ENCODE results near the gene HEXB. TPM values are rescaled to one million over a fixed set of nuclear protein-coding genes. Genes with fewer than 3 reads are reported as not detected.

The HEXB gene
- total and polyA plus RNA-seq, 9 of the 15 experiments (the other 6 are each of a cell fraction or from before 2014, with no cell fraction given) = 22.9 to 158 (median 108) TPM

GRCh38 chr5:74684900-74685851, at the start of gene HEXB (continued):
- TF ChIP-seq HNRNPK (IDR thresholded peaks at IDR 0.05; ENCODE audit: low read depth, low read length, poor library complexity, severe bottlenecking) = no peak
- no peak for TF ChIP-seq KLF10 (CRISPR knock-in tag; IDR thresholded peaks at IDR 0.05)
- TF ChIP-seq YBX1 (IDR thresholded peaks at IDR 0.05) = no peak
- TF ChIP-seq CEBPG (CRISPR knock-in tag; IDR thresholded peaks at IDR 0.05) = no peak
- TF ChIP-seq CEBPG (tag; conservative IDR thresholded peaks at IDR 0.05 in 1 of 2, IDR thresholded peaks at IDR 0.05 in 1 of 2) = no peak
- TF ChIP-seq POU5F1 (IDR thresholded peaks at IDR 0.05; ENCODE audit: borderline replicate concordance, low read depth, low read length, partially characterized antibody) = no peak
- TF ChIP-seq POLR2A (conservative IDR thresholded peaks at IDR 0.05) = peak; percentile 95
- TF ChIP-seq ASH1L (IDR thresholded peaks at IDR 0.05; ENCODE audit: borderline replicate concordance, low read depth, partially characterized antibody) = no peak
- no peak for TF ChIP-seq ZNF253 (CRISPR knock-in tag; conservative IDR thresholded peaks at IDR 0.05)
- peak; percentile 87 for TF ChIP-seq JUNB (CRISPR knock-in tag; conservative IDR thresholded peaks at IDR 0.05)
- no peak for TF ChIP-seq NUFIP1 (IDR thresholded peaks at IDR 0.05; ENCODE audit: partially characterized antibody)
- TF ChIP-seq ARID3A (IDR thresholded peaks at IDR 0.05; ENCODE audit: borderline replicate concordance, low read depth, low read length) = no peak
- TF ChIP-seq MCM5 (IDR thresholded peaks at IDR 0.05; ENCODE audit: low read depth) = no peak
- TF ChIP-seq HSF4 (CRISPR knock-in tag; IDR thresholded peaks at IDR 0.05; ENCODE audit: borderline replicate concordance) = no peak
- TF ChIP-seq XRCC4 (IDR thresholded peaks at IDR 0.05; ENCODE audit: extremely low read depth, insufficient read depth, insufficient read length) = no peak
- no peak for TF ChIP-seq SRSF9 (IDR thresholded peaks at IDR 0.05; ENCODE audit: borderline replicate concordance, low read depth, low read length)
- TF ChIP-seq HIVEP1 (CRISPR knock-in tag; IDR thresholded peaks at IDR 0.05) = no peak
- peak in 1 of 2 experiments; percentile 33; a peak in 1 of 4 replicates for TF ChIP-seq ETV6 (IDR thresholded peaks at IDR 0.05; ENCODE audit: borderline replicate concordance in 1 of 2, low read depth in 2 of 2, low read length in 1 of 2)
- TF ChIP-seq ETV6 (CRISPR knock-in tag; IDR thresholded peaks at IDR 0.05; ENCODE audit: borderline replicate concordance) = no peak
- TF ChIP-seq, protein P1, sequence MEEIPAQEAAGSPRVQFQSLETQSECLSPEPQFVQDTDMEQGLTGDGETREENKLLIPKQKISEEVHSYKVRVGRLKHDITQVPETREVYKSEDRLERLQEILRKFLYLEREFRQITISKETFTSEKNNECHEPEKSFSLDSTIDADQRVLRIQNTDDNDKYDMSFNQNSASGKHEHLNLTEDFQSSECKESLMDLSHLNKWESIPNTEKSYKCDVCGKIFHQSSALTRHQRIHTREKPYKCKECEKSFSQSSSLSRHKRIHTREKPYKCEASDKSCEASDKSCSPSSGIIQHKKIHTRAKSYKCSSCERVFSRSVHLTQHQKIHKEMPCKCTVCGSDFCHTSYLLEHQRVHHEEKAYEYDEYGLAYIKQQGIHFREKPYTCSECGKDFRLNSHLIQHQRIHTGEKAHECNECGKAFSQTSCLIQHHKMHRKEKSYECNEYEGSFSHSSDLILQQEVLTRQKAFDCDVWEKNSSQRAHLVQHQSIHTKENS (CRISPR knock-in tag; IDR thresholded peaks at IDR 0.05) = no peak
- no peak for TF ChIP-seq EWSR1 (IDR thresholded peaks at IDR 0.05; ENCODE audit: borderline replicate concordance, low read depth, partially characterized antibody)
- peak; percentile 23 for TF ChIP-seq NFIC (IDR thresholded peaks at IDR 0.05)
